SK-N-SH (cell line): Measurements from ENCODE around the gene IKZF1. TPM values are rescaled to one million over a fixed set of nuclear protein-coding genes. Genes with fewer than 3 reads are reported as not detected.

Source experiments
- CTCF ChIA-PET: fragments of 300-600, 350-600 bp; formaldehyde crosslinking; extraction: SDS; loops from one replicate; lab custom pipeline; 2021; lab: Yijun Ruan, JAX
- POLR2A ChIA-PET: fragments of 350-600 bp; sonication (Branson Sonifier 250); formaldehyde crosslinking; extraction: SDS; loops from one replicate; lab custom pipeline; 2020; ENCODE audit warnings: antibody characterized with exemption, inconsistent platforms; lab: Yijun Ruan, JAX
- DNase-seq: peaks from one replicate; pipeline ENCODE4 v3.0.0; 2012
- H2AFZ ChIP-seq: fragments of 200-600 bp; sonication (generic); 2 replicates; pipeline ENCODE4 v1.8.1; 2016; ENCODE audit warnings: antibody characterized with exemption, mild to moderate bottlenecking, low read depth
- H3F3A ChIP-seq: fragments of 200-600 bp; sonication (generic); replicated peaks from 2 replicates; pipeline ENCODE3; 2016; ENCODE audit warnings: antibody characterized with exemption, mild to moderate bottlenecking; ENCODE audit not compliant: insufficient read depth
- H3K27ac ChIP-seq, 2 experiments: fragments of 200-500 bp in 1 of 2; fragments of 200-600 bp in 1 of 2; sonication (Bioruptor generic) in 1 of 2; sonication (generic), shearing (Covaris generic) in 1 of 2; 2 replicates each; pipeline versions ENCODE4 v1.5.1 to v1.6.1; 2014 to 2016; ENCODE audit warnings: low read depth in 2 of 2, inconsistent platforms in 1 of 2, low read length in 1 of 2, mild to moderate bottlenecking in 1 of 2, mixed read lengths in 1 of 2
- H3K27me3 ChIP-seq: fragments of 200-600 bp; sonication (generic), shearing (Covaris generic); 2 replicates; pipeline ENCODE4 v1.6.1; 2016; ENCODE audit warnings: mixed run types; ENCODE audit not compliant: insufficient read depth
- H3K36me3 ChIP-seq, 2 experiments: fragments of 200-500 bp in 1 of 2; fragments of 200-600 bp in 1 of 2; sonication (Bioruptor generic) in 1 of 2; sonication (generic) in 1 of 2; replicated peaks in 1 of 2; 2 replicates each; pipeline versions ENCODE3 to v1.5.1; 2014 to 2016; ENCODE audit warnings: low read length in 1 of 2, mild to moderate bottlenecking in 1 of 2; ENCODE audit not compliant: insufficient read depth in 2 of 2, control insufficient read depth in 1 of 2
- H3K4me1 ChIP-seq, 2 experiments: fragments of 200-500 bp in 1 of 2; fragments of 200-600 bp in 1 of 2; sonication (Bioruptor generic) in 1 of 2; sonication (generic), shearing (Covaris generic) in 1 of 2; 2 replicates each; pipeline versions ENCODE4 v1.5.1 to v1.6.1; 2014 to 2016; ENCODE audit warnings: low read depth in 1 of 2, low read length in 1 of 2, mixed run types in 1 of 2; ENCODE audit not compliant: insufficient read depth in 2 of 2, control insufficient read depth in 1 of 2
- H3K4me2 ChIP-seq: fragments of 200-600 bp; sonication (generic), shearing (Covaris generic); 2 replicates; pipeline ENCODE4 v1.6.1; 2017; ENCODE audit warnings: mixed run types
- H3K4me3 ChIP-seq, 2 experiments: fragments of 200-500 bp in 1 of 2; fragments of 200-600 bp in 1 of 2; sonication (Bioruptor generic) in 1 of 2; sonication (generic), shearing (Covaris generic) in 1 of 2; 2 replicates each; pipeline versions ENCODE4 v1.5.1 to v1.8.1; 2014 to 2016; ENCODE audit warnings: low read depth in 2 of 2, inconsistent platforms in 1 of 2, low read length in 1 of 2, mild to moderate bottlenecking in 1 of 2, mixed read lengths in 1 of 2, moderate library complexity in 1 of 2
- H3K79me2 ChIP-seq: fragments of 200-600 bp; sonication (generic); 2 replicates; pipeline ENCODE4 v1.8.1; 2017; ENCODE audit warnings: mild to moderate bottlenecking; ENCODE audit not compliant: insufficient read depth
- H3K9ac ChIP-seq: fragments of 200-600 bp; sonication (generic); 2 replicates; pipeline ENCODE4 v1.6.1; 2017; ENCODE audit warnings: mixed run types
- H3K9me2 ChIP-seq: fragments of 200-600 bp; sonication (generic); 2 replicates; pipeline ENCODE4 v1.6.1; 2017; ENCODE audit warnings: mixed run types
- H3K9me3 ChIP-seq: fragments of 200-600 bp; sonication (generic); 2 replicates; pipeline ENCODE4 v1.6.1; 2017; ENCODE audit warnings: mixed run types, mild to moderate bottlenecking, moderate library complexity
- H4K20me1 ChIP-seq: fragments of 200-600 bp; sonication (generic); 2 replicates; pipeline ENCODE4 v1.6.1; 2017; ENCODE audit warnings: mild to moderate bottlenecking, mixed run types; ENCODE audit not compliant: insufficient read depth
- CHD2 ChIP-seq: fragments of 150-350 bp; IDR thresholded peaks from 2 replicates; pipeline ENCODE4 v1.6.1; 2018; ENCODE audit warnings: low read length; ENCODE audit not compliant: partially characterized antibody
- ELF1 ChIP-seq: IDR thresholded peaks from 2 replicates; pipeline ENCODE4 v1.4.0; 2012
- EZH2phosphoT487 ChIP-seq: fragments of 200-600 bp; sonication (generic); IDR thresholded peaks from 2 replicates; pipeline ENCODE4 v1.6.1; 2017; ENCODE audit warnings: low read depth, mixed run types, mild to moderate bottlenecking, antibody characterized with exemption, moderate library complexity, borderline replicate concordance
- FOSL2 ChIP-seq: IDR thresholded peaks from 2 replicates; pipeline ENCODE4 v1.4.0; 2012; ENCODE audit warnings: low read depth, mild to moderate bottlenecking, moderate library complexity, borderline replicate concordance
- GATA2 ChIP-seq: sonication (generic); formaldehyde crosslinking; IDR thresholded peaks from 2 replicates; pipeline ENCODE4 v1.5.0; 2020; ENCODE audit warnings: mild to moderate bottlenecking, missing genetic modification reagents
- MEF2A ChIP-seq: IDR thresholded peaks from 2 replicates; pipeline ENCODE4 v1.4.0; 2012; ENCODE audit warnings: low read depth, borderline replicate concordance
- NRF1 ChIP-seq: IDR thresholded peaks from 2 replicates; pipeline ENCODE4 v1.6.1; 2012; ENCODE audit warnings: low read depth, mild to moderate bottlenecking, low read length
- POLR2AphosphoS5 ChIP-seq: IDR thresholded peaks from 2 replicates; pipeline ENCODE4 v1.6.1; 2012; ENCODE audit warnings: low read depth, low read length
- RAD21 ChIP-seq: IDR thresholded peaks from 2 replicates; pipeline ENCODE4 v1.6.1; 2012; ENCODE audit warnings: mild to moderate bottlenecking, low read length
- RFX5 ChIP-seq: IDR thresholded peaks from 2 replicates; pipeline ENCODE4 v1.6.1; 2012; ENCODE audit warnings: mild to moderate bottlenecking, improper control_type of control experiment, low read length
- RXRA ChIP-seq: IDR thresholded peaks from 2 replicates; pipeline ENCODE4 v1.4.0; 2012; ENCODE audit warnings: low read depth, mild to moderate bottlenecking, borderline replicate concordance
- TAF1 ChIP-seq: IDR thresholded peaks from 2 replicates; pipeline ENCODE4 v1.6.1; 2012; ENCODE audit warnings: low read depth, mild to moderate bottlenecking, low read length, moderate library complexity, borderline replicate concordance
- YY1 ChIP-seq: IDR thresholded peaks from 2 replicates; pipeline ENCODE4 v1.4.0; 2012; ENCODE audit warnings: low read depth, mild to moderate bottlenecking
- WGBS: methylation state at CpG from one replicate; pipeline ENCODE4 v1.1.6; 2017; ENCODE audit warnings: low lambda C conversion rate; 5-methylcytosine and 5-hydroxymethylcytosine counted together
- polyA plus RNA-seq, 3 experiments: library from polyadenylated mRNA; depleted of rRNA; stranded (reverse); fragments of >200 nt; gene quantifications; 2 replicates each; pipeline ENCODE4 v1.2.3, GENCODE V29; 2012

The IKZF1 gene
- polyA plus RNA-seq, 1 of the 3 experiments (the other 2 are of a cell fraction), result not detected

DNA sequence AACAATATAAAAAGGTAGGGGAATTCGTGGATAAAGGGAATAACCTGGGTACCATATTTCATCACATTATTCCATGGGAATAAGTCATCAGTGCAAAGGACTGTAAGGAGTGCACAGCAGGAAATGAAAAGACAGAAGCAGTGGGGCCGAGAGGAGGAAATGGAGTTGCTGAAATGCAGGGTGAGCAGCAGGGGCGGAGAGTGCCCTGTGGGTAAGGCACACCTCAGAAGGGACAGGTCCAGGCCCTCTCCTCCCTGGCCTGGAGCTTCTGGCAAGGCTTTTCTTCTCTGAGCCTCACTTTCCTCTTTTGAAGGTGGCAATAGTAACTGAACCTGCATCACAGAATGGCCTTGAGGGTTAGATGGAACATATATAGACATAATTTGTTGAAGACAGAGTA is 26.2 kb downstream of the IKZF1 start:
- no peak overlapping the region for H3K4me2 ChIP-seq
- CTCF ChIA-PET, result interaction anchor here (2.4 kb wide), 1 partner anchor 125 kb away, joined by 7 read pairs; no protein-coding TSS in a partner anchor
- TF ChIP-seq RFX5, result no peak
- no peak for TF ChIP-seq NRF1
- TF ChIP-seq RAD21, result no peak
- no peak for TF ChIP-seq CHD2
- TF ChIP-seq FOSL2, result no peak
- no peak for TF ChIP-seq TAF1
- no peak for TF ChIP-seq EZH2phosphoT487
- no peak for TF ChIP-seq ELF1
- TF ChIP-seq, all 33 proteins: peak for 0
- no peak overlapping the region for H3K9ac ChIP-seq
- H3F3A ChIP-seq, result no peaks in the 10 kb centered on the region
- no peaks in the 10 kb centered on the region for H4K20me1 ChIP-seq
- peaks cover 5 to 10% of the 10 kb centered on the region in 2 experiments; a peak in 2 of 4 replicates for H3K4me1 ChIP-seq
- no peaks in the 10 kb centered on the region for H3K36me3 ChIP-seq
- no peak overlapping the region for H3K4me3 ChIP-seq
- no peaks in the 10 kb centered on the region for H3K9me2 ChIP-seq
- DNase-seq, result no peak
- no peaks in the 10 kb centered on the region for H3K79me2 ChIP-seq
- H3K27me3 ChIP-seq, result no peaks in the 10 kb centered on the region; the same call in 1 of the 2 replicates
- WGBS, result 38% methylated on average over 3 of the region's 3 CpGs
- no peak overlapping the region for H3K27ac ChIP-seq
- H2AFZ ChIP-seq, result no peak overlapping the region
- POLR2A ChIA-PET, result no interaction called here
- no peaks in the 10 kb centered on the region for H3K9me3 ChIP-seq

DNA sequence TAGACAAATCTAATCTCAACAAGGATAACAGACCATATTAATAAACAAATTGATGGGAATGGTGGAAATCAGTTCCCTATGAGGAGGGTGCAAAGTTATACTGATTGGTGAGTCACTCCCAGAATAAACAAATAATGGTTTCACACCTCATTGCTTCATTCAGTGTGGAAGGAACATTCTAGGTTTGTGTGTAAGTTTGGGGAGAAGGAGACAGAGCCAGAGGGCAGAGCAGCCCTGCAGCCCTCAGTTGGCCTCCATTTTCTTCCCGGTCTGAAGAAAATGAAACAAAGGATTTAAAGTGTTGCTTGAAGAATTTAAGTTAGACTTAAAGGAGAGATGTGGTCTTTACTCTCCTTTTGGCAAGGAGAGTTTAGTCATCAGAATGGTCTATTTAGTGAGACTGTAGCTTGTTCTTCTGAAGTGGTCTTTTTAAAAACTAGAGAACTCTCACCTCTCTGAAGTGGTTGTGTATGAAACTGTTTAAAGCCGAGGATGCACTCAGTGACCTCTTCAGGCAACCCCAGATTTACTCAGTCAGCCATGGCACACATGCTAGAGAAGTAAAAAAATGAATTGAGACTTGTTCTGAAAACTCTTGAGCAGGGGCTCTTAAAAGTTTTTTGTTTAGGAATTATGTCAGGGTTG is 27.2 kb downstream of the IKZF1 start:
- POLR2A ChIA-PET, result no interaction called here
- TF ChIP-seq GATA2 (CRISPR knock-in tag) (no peak), MEF2A (no peak), YY1 (no peak), TAF1 (no peak), ELF1 (no peak), RXRA (no peak), POLR2AphosphoS5 (no peak)
- no peak overlapping the region for H3K27ac ChIP-seq
- H3K4me2 ChIP-seq, result no peak overlapping the region
- no peak overlapping the region for H3K9ac ChIP-seq
- CTCF ChIA-PET, result interaction anchor here (0.6 to 2.4 kb wide), 3 partner anchors 37 to 126 kb away, joined by 3 to 7 read pairs (median 4); no protein-coding TSS in a partner anchor
- WGBS, result 16% methylated on average over 2 of the region's 2 CpGs
- no peaks in the 10 kb centered on the region for H3F3A ChIP-seq
- no peak overlapping the region for H3K4me3 ChIP-seq
- H3K27me3 ChIP-seq, result no peaks in the 10 kb centered on the region; the same call in 1 of the 2 replicates
- H3K79me2 ChIP-seq, result no peaks in the 10 kb centered on the region
- no peaks in the 10 kb centered on the region for H3K36me3 ChIP-seq
- no peak overlapping the region for H2AFZ ChIP-seq
- no peaks in the 10 kb centered on the region for H3K9me2 ChIP-seq
- H3K9me3 ChIP-seq, result no peaks in the 10 kb centered on the region
- no peak for DNase-seq
- no peaks in the 10 kb centered on the region for H4K20me1 ChIP-seq
- H3K4me1 ChIP-seq, result peaks cover 5 to 19% of the 10 kb centered on the region in 2 experiments; a peak in 2 of 4 replicates
